Measurements from ENCODE around the gene GPC5. TPM values are rescaled to one million over a fixed set of nuclear protein-coding genes. Genes with fewer than 3 reads are reported as not detected.

GPC5 gene
- total and polyA plus RNA-seq, 2 of the 8 experiments (the other 6 are each of a cell fraction or from before 2014, with no cell fraction given) = 0.20 to 0.39 TPM

- WGBS, 2 experiments (ENCODE audit: extremely low coverage in 1 of 2, insufficient coverage in 1 of 2, insufficient read length in 1 of 2, insufficient replicate concordance in 2 of 2, low coverage in 1 of 2, low lambda C conversion rate in 2 of 2, missing lambda C conversion rate in 1 of 2) = 91% methylated on average over 2 of the region's 2 CpGs; no CpG with 5 or more reads in 1 of the 2 experiments
- H3K79me2 ChIP-seq (ENCODE audit: control insufficient read depth in 1 of 2, insufficient read depth in 2 of 2, low read length in 2 of 2) = no peaks in the 10 kb centered on the region
- no peaks in the 10 kb centered on the region for H3K4me1 ChIP-seq (replicated peaks in 1 of 4; ENCODE audit: control insufficient read depth in 3 of 4, insufficient read depth in 4 of 4, low read length in 3 of 4)
- H2BK12ac ChIP-seq (ENCODE audit: low read depth, low read length) = no peak overlapping the region
- H3K4me2 ChIP-seq (ENCODE audit: insufficient read depth in 1 of 2, low read depth in 2 of 2, low read length in 2 of 2) = no peak overlapping the region
- no peak overlapping the region for H2AK5ac ChIP-seq (ENCODE audit: low read depth, low read length)
- no peak overlapping the region for H2BK15ac ChIP-seq (ENCODE audit: low read length)
- no peak overlapping the region for H3K14ac ChIP-seq (ENCODE audit: insufficient read length)
- no peak overlapping the region for H2BK20ac ChIP-seq (ENCODE audit: low read length)
- no peak overlapping the region for H4K8ac ChIP-seq (ENCODE audit: extremely low read depth, insufficient read depth, low read length)
- no peak overlapping the region for H3K9ac ChIP-seq (replicated peaks in 1 of 4; ENCODE audit: extremely low read depth in 1 of 4, low read depth in 3 of 4, low read length in 3 of 4)
- no peak overlapping the region for H3K18ac ChIP-seq (ENCODE audit: extremely low read depth, low read length)
- H4K91ac ChIP-seq (replicated peaks; ENCODE audit: insufficient read length, low read length) = no peak overlapping the region
- no peak overlapping the region for H3K23ac ChIP-seq (ENCODE audit: insufficient read length)
- TF ChIP-seq E2F6 (IDR thresholded peaks at IDR 0.05) (no peak), EZH2 (IDR thresholded peaks at IDR 0.05; ENCODE audit: low read depth, low read length, severe bottlenecking) (no peak), RXRA (IDR thresholded peaks at IDR 0.05; ENCODE audit: insufficient read depth, low read depth, low read length) (no peak), SP2 (IDR thresholded peaks at IDR 0.05; ENCODE audit: low read length) (no peak), NANOG (IDR thresholded peaks at IDR 0.05; ENCODE audit: insufficient read depth, low read depth, low read length, poor library complexity, severe bottlenecking) (no peak)
- ChIA-PET POLR2A (ENCODE audit: partially characterized antibody) (no interaction called here), CTCF (ENCODE audit: partially characterized antibody) (no interaction called here)
- H3K4ac ChIP-seq (replicated peaks; ENCODE audit: insufficient read length, low read depth, low read length) = no peak overlapping the region
- no peak for FAIRE-seq
- DNase-seq (ENCODE audit: low read depth in 1 of 2, low spot score in 2 of 2) = no peak
- H3K23me2 ChIP-seq (ENCODE audit: low read depth, low read length) = no peaks in the 10 kb centered on the region
- no peak overlapping the region for H3K4me3 ChIP-seq (ENCODE audit: extremely low read depth in 1 of 4, insufficient read depth in 2 of 4, low read depth in 3 of 4, low read length in 4 of 4)
- peaks cover 0 to 4% of the 10 kb centered on the region in 2 experiments; a peak in 1 of 4 replicates for H3K9me3 ChIP-seq (ENCODE audit: insufficient read depth in 2 of 2, low read depth in 1 of 2, low read length in 1 of 2)
- no peak overlapping the region for H3K56ac ChIP-seq (replicated peaks; ENCODE audit: insufficient read length, low read depth, low read length)
- no peak overlapping the region for H3K27ac ChIP-seq (ENCODE audit: low read depth, low read length)
- H2BK5ac ChIP-seq (ENCODE audit: low read depth, low read length) = no peak overlapping the region
- no peaks in the 10 kb centered on the region for H3K27me3 ChIP-seq (replicated peaks in 1 of 4; ENCODE audit: control insufficient read depth in 3 of 4, extremely low read depth in 1 of 4, insufficient read depth in 3 of 4, low read length in 3 of 4)
- no peaks in the 10 kb centered on the region for H3K79me1 ChIP-seq (ENCODE audit: low read depth, low read length)
- no peak overlapping the region for H2AFZ ChIP-seq (ENCODE audit: low read length)
- H3K36me3 ChIP-seq (ENCODE audit: control insufficient read depth in 2 of 4, insufficient read depth in 4 of 4, low read length in 3 of 4) = no peaks in the 10 kb centered on the region
- H4K20me1 ChIP-seq (replicated peaks in 1 of 2; ENCODE audit: control insufficient read depth in 1 of 2, insufficient read depth in 2 of 2, low read length in 2 of 2) = no peaks in the 10 kb centered on the region
- no peak overlapping the region for H4K5ac ChIP-seq (ENCODE audit: insufficient read length, low read depth, low read length)
- H2BK120ac ChIP-seq (replicated peaks; ENCODE audit: low read depth, low read length) = no peak overlapping the region
Observed at GRCh38 chr13:91546900-91547299, 148.5 kb downstream of the GPC5 start.

All from H1 (cell line).